NCI-H1930 (cell line): ENCODE results near the gene TAMALIN.

Source experiments
- DNase-seq, 2 experiments: peaks; one replicate each; lab custom pipeline; 2025; lab: John Stamatoyannopoulos, UW

TAMALIN gene

GRCh38 chr12:52014567-52015530 lies 8.1 kb downstream of the TAMALIN start:
- DNase-seq, result no peak

- DNase-seq, result no peak
Measured at GRCh38 chr12:52015532-52016041, 8.8 kb downstream of the TAMALIN start.

GRCh38 chr12:52018433-52019112 lies 11.8 kb downstream of the TAMALIN start:
- no peak for DNase-seq

GRCh38 chr12:52019113-52019770 lies 12.5 kb downstream of the TAMALIN start:
- no peak for DNase-seq

GRCh38 chr12:52020539-52021336 lies 14.0 kb downstream of the TAMALIN start:
- peak in 1 of 2 experiments; percentile 63 for DNase-seq

- DNase-seq, result no peak
Measured at GRCh38 chr12:52022841-52023181, 16.1 kb downstream of the TAMALIN start.

GRCh38 chr12:52023182-52023975 lies 16.6 kb downstream of the TAMALIN start:
- peak; percentile 56 to 82 for DNase-seq

- no peak for DNase-seq
Measured at GRCh38 chr12:52023976-52024688, 17.4 kb downstream of the TAMALIN start.

- DNase-seq, result no peak
Measured at GRCh38 chr12:52024845-52025230, 18.1 kb downstream of the TAMALIN start.

- DNase-seq, result no peak
Measured at GRCh38 chr12:52026263-52026662, 19.5 kb downstream of the TAMALIN start.

- no peak for DNase-seq
Measured at GRCh38 chr12:52027085-52027843, 20.5 kb downstream of the TAMALIN start.

GRCh38 chr12:52029685-52030084 lies 22.9 kb downstream of the TAMALIN start:
- peak; percentile 40 to 63 for DNase-seq

- no peak for DNase-seq
Measured at GRCh38 chr12:52032446-52032803, 25.7 kb downstream of the TAMALIN start.

GRCh38 chr12:52032804-52033445 lies 26.2 kb downstream of the TAMALIN start:
- DNase-seq, result peak; percentile 91

- DNase-seq, result no peak
Measured at GRCh38 chr12:52033446-52034140, 26.8 kb downstream of the TAMALIN start.

- no peak for DNase-seq
Measured at GRCh38 chr12:52035190-52035589, 28.4 kb downstream of the TAMALIN start.

GRCh38 chr12:52035926-52036325 lies 29.2 kb downstream of the TAMALIN start:
- DNase-seq, result no peak

- peak; percentile 43 to 77 for DNase-seq
Measured at GRCh38 chr12:52036587-52037171, 29.9 kb downstream of the TAMALIN start.
